ENCODE results near the gene FAM117A.

FAM117A gene

GRCh38 chr17:49777563-49777962 is 13.6 kb upstream of the FAM117A start:
- H3K9me3 ChIP-seq (ENCODE audit: control insufficient read depth, insufficient read depth, low read depth, low read length), result no peaks in the 10 kb centered on the region
- no peaks in the 10 kb centered on the region for H3K4me1 ChIP-seq (ENCODE audit: control insufficient read depth, insufficient read depth, low read length)
- TF ChIP-seq IKZF3 (tag by site-specific recombination; IDR thresholded peaks at IDR 0.05) (no peak), GLI2 (tag by site-specific recombination; IDR thresholded peaks at IDR 0.05; ENCODE audit: borderline replicate concordance, low read depth) (no peak), ZNF571 (tag by site-specific recombination; IDR thresholded peaks at IDR 0.05) (no peak), YY2 (tag by site-specific recombination; IDR thresholded peaks at IDR 0.05) (no peak), ZNF555 (tag by site-specific recombination; conservative IDR thresholded peaks at IDR 0.05) (no peak), ZNF112 (tag by site-specific recombination; IDR thresholded peaks at IDR 0.05) (no peak), ZBTB1 (tag by site-specific recombination; IDR thresholded peaks at IDR 0.05) (no peak), GLIS2 (tag by site-specific recombination; IDR thresholded peaks at IDR 0.05) (no peak), ZNF692 (tag by site-specific recombination; IDR thresholded peaks at IDR 0.05) (no peak), ZNF549 (tag by site-specific recombination; IDR thresholded peaks at IDR 0.05) (no peak), ZNF175 (tag by site-specific recombination; IDR thresholded peaks at IDR 0.05) (no peak), ZNF433 (tag by site-specific recombination; IDR thresholded peaks at IDR 0.05; ENCODE audit: low read depth) (no peak), ZNF529 (tag by site-specific recombination; IDR thresholded peaks at IDR 0.05; ENCODE audit: insufficient replicate concordance) (no peak), ZIC2 (tag by site-specific recombination; IDR thresholded peaks at IDR 0.05) (no peak), MEIS1 (CRISPR knock-in tag; IDR thresholded peaks at IDR 0.05; ENCODE audit: borderline replicate concordance) (no peak), ZNF449 (tag by site-specific recombination; IDR thresholded peaks at IDR 0.05) (no peak), ZNF19 (tag by site-specific recombination; IDR thresholded peaks at IDR 0.05; ENCODE audit: low read depth) (no peak)
- TF ChIP-seq, protein P1, sequence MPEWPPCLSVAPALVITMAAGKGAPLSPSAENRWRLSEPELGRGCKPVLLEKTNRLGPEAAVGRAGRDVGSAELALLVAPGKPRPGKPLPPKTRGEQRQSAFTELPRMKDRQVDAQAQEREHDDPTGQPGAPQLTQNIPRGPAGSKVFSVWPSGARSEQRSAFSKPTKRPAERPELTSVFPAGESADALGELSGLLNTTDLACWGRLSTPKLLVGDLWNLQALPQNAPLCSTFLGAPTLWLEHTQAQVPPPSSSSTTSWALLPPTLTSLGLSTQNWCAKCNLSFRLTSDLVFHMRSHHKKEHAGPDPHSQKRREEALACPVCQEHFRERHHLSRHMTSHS (tag by site-specific recombination; IDR thresholded peaks at IDR 0.05), result no peak
- ChIA-PET POLR2A (interaction anchor here (1.6 to 3.4 kb wide), 3 partner anchors 11 to 70 kb away, joined by 3 to 20 read pairs (median 11); partner anchors contain the start of genes FAM117A, KAT7 and SLC35B1), CTCF (interaction anchor here (0.6 to 3.0 kb wide), 5 partner anchors 13 to 208 kb away, joined by 3 to 11 read pairs (median 6); partner anchors contain the start of gene SLC35B1)
- H3K36me3 ChIP-seq (ENCODE audit: control insufficient read depth in 2 of 2, insufficient read depth in 1 of 2, low read length in 2 of 2), result no peaks in the 10 kb centered on the region
- H3K27ac ChIP-seq (ENCODE audit: extremely low read depth, low read depth, low read length), result no peak overlapping the region
- no peak overlapping the region for H3K4me3 ChIP-seq (ENCODE audit: low read depth, low read length)

GRCh38 chr17:49776551-49777300 is 12.8 kb upstream of the FAM117A start:
- H3K36me3 ChIP-seq (ENCODE audit: control insufficient read depth in 2 of 2, insufficient read depth in 1 of 2, low read length in 2 of 2), result no peaks in the 10 kb centered on the region
- no peaks in the 10 kb centered on the region for H3K9me3 ChIP-seq (ENCODE audit: control insufficient read depth, insufficient read depth, low read depth, low read length)
- H3K4me1 ChIP-seq (ENCODE audit: control insufficient read depth, insufficient read depth, low read length), result no peaks in the 10 kb centered on the region
- ChIA-PET POLR2A (interaction anchor here (1.6 to 3.4 kb wide), 3 partner anchors 11 to 69 kb away, joined by 3 to 20 read pairs (median 11); partner anchors contain the start of genes FAM117A, KAT7 and SLC35B1), CTCF (interaction anchor here (0.7 to 3.0 kb wide), 4 partner anchors 13 to 207 kb away, joined by 3 to 11 read pairs (median 6); partner anchors contain the start of gene SLC35B1)
- H3K27ac ChIP-seq (ENCODE audit: extremely low read depth, low read depth, low read length), result no peak overlapping the region
- no peak overlapping the region for H3K4me3 ChIP-seq (ENCODE audit: low read depth, low read length)
- no peak for TF ChIP-seq ZNF692 (tag by site-specific recombination; IDR thresholded peaks at IDR 0.05)
- no peak for TF ChIP-seq GLIS2 (tag by site-specific recombination; IDR thresholded peaks at IDR 0.05)
- TF ChIP-seq ZFP41 (tag by site-specific recombination; IDR thresholded peaks at IDR 0.05; ENCODE audit: borderline replicate concordance), result no peak
- TF ChIP-seq, protein P2, sequence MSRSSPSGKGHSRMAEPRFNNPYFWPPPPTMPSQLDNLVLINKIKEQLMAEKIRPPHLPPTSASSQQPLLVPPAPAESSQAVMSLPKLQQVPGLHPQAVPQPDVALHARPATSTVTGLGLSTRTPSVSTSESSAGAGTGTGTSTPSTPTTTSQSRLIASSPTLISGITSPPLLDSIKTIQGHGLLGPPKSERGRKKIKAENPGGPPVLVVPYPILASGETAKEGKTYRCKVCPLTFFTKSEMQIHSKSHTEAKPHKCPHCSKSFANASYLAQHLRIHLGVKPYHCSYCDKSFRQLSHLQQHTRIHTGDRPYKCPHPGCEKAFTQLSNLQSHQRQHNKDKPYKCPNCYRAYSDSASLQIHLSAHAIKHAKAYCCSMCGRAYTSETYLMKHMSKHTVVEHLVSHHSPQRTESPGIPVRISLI (tag by site-specific recombination; IDR thresholded peaks at IDR 0.05), result no peak
- no peak for TF ChIP-seq ZNF777 (tag by site-specific recombination; IDR thresholded peaks at IDR 0.05; ENCODE audit: borderline replicate concordance)
- TF ChIP-seq ZNF350 (tag by site-specific recombination; IDR thresholded peaks at IDR 0.05), result no peak
- TF ChIP-seq ZNF776 (tag by site-specific recombination; IDR thresholded peaks at IDR 0.05; ENCODE audit: borderline replicate concordance), result no peak
- no peak for TF ChIP-seq GLIS1 (tag by site-specific recombination; IDR thresholded peaks at IDR 0.05)
- TF ChIP-seq ZNF266 (tag by site-specific recombination; IDR thresholded peaks at IDR 0.05; ENCODE audit: low read depth), result no peak
- TF ChIP-seq SALL2 (tag by site-specific recombination; IDR thresholded peaks at IDR 0.05; ENCODE audit: borderline replicate concordance), result no peak
- no peak for TF ChIP-seq ZNF654 (tag by site-specific recombination; IDR thresholded peaks at IDR 0.05; ENCODE audit: low read depth)
- no peak for TF ChIP-seq ZFHX2 (tag by site-specific recombination; conservative IDR thresholded peaks at IDR 0.05)
